ENCODE results near the gene C16orf96. TPM values are rescaled to one million over a fixed set of nuclear protein-coding genes. Genes with fewer than 3 reads are reported as not detected.

Gene C16orf96
- total RNA-seq, 1 donor from 2014 or later, result not detected

- no peak for TF ChIP-seq CTCF (IDR thresholded peaks at IDR 0.05; ENCODE audit: insufficient read depth, low read length, severe bottlenecking)
- H3K27me3 ChIP-seq (ENCODE audit: control insufficient read depth, insufficient read depth, low read length), result peaks cover 2% of the 10 kb centered on the region
- H3K4me3 ChIP-seq (ENCODE audit: low read depth, low read length), result no peak overlapping the region
- no peak for FAIRE-seq
- no peak for DNase-seq (ENCODE audit: low read depth)
- no peaks in the 10 kb centered on the region for H3K36me3 ChIP-seq (ENCODE audit: control insufficient read depth, insufficient read depth, low read length)
Measured at GRCh38 chr16:4601864-4602186, 45.7 kb downstream of the C16orf96 start.

- FAIRE-seq (no peak), DNase-seq (ENCODE audit: low read depth) (no peak)
- no peak overlapping the region for H3K4me3 ChIP-seq (ENCODE audit: low read depth, low read length)
- no peaks in the 10 kb centered on the region for H3K36me3 ChIP-seq (ENCODE audit: control insufficient read depth, insufficient read depth, low read length)
- H3K27me3 ChIP-seq (ENCODE audit: control insufficient read depth, insufficient read depth, low read length), result peaks cover 2% of the 10 kb centered on the region
- no peak for TF ChIP-seq CTCF (IDR thresholded peaks at IDR 0.05; ENCODE audit: insufficient read depth, low read length, severe bottlenecking)
Measured at GRCh38 chr16:4602331-4602730, 46.2 kb downstream of the C16orf96 start.

GRCh38 chr16:4603624-4604170, 47.6 kb downstream of the C16orf96 start:
- Histone ChIP-seq H3K36me3 (ENCODE audit: control insufficient read depth, insufficient read depth, low read length) (peaks cover 4% of the 10 kb centered on the region), H3K27me3 (ENCODE audit: control insufficient read depth, insufficient read depth, low read length) (peaks cover 2% of the 10 kb centered on the region), H3K4me3 (ENCODE audit: low read depth, low read length) (no peak overlapping the region)
- FAIRE-seq (no peak), DNase-seq (ENCODE audit: low read depth) (no peak)
- TF ChIP-seq CTCF (IDR thresholded peaks at IDR 0.05; ENCODE audit: insufficient read depth, low read length, severe bottlenecking), result no peak

- no peak overlapping the region for H3K4me3 ChIP-seq (ENCODE audit: low read depth, low read length)
- FAIRE-seq, result no peak
- no peak for DNase-seq (ENCODE audit: low read depth)
- no peak for TF ChIP-seq CTCF (IDR thresholded peaks at IDR 0.05; ENCODE audit: insufficient read depth, low read length, severe bottlenecking)
- H3K36me3 ChIP-seq (ENCODE audit: control insufficient read depth, insufficient read depth, low read length), result peaks cover 6% of the 10 kb centered on the region
- H3K27me3 ChIP-seq (ENCODE audit: control insufficient read depth, insufficient read depth, low read length), result peaks cover 2% of the 10 kb centered on the region
Measured at GRCh38 chr16:4604401-4604800, 48.3 kb downstream of the C16orf96 start.

- no peak for FAIRE-seq
- TF ChIP-seq CTCF (IDR thresholded peaks at IDR 0.05; ENCODE audit: insufficient read depth, low read length, severe bottlenecking), result no peak
- DNase-seq (ENCODE audit: low read depth), result no peak
- Histone ChIP-seq H3K27me3 (ENCODE audit: control insufficient read depth, insufficient read depth, low read length) (peaks cover under 1% of the 10 kb centered on the region), H3K36me3 (ENCODE audit: control insufficient read depth, insufficient read depth, low read length) (peaks cover 9% of the 10 kb centered on the region), H3K4me3 (ENCODE audit: low read depth, low read length) (no peak overlapping the region)
Measured at GRCh38 chr16:4606354-4606753, 50.2 kb downstream of the C16orf96 start.

Measured in bronchial epithelial cell (primary cell).